ENCODE measurements around the gene TOLLIP.
"Not testable (repeated sequence)": the region's sequence is repeated elsewhere in the genome, so short reads cannot be mapped to it uniquely, and the experiment has no call there.

GRCh38 chr11:1358931-1359330 is 49.5 kb upstream of the TOLLIP start:
- not testable (repeated sequence) for TF ChIP-seq ZNF384 (IDR thresholded peaks at IDR 0.05); TARDBP (IDR thresholded peaks at IDR 0.05); HDGF (IDR thresholded peaks at IDR 0.05; ENCODE audit: borderline replicate concordance); CTBP1 (IDR thresholded peaks at IDR 0.05; ENCODE audit: borderline replicate concordance); SUZ12 (IDR thresholded peaks at IDR 0.05); FOXM1 (IDR thresholded peaks at IDR 0.05; ENCODE audit: borderline replicate concordance); ARNT (IDR thresholded peaks at IDR 0.05); FOXK2 (IDR thresholded peaks at IDR 0.05); BHLHE40 (IDR thresholded peaks at IDR 0.05; ENCODE audit: borderline replicate concordance)
